OCI-LY7 (cell line): ENCODE data around the gene ALOX5AP. TPM values are rescaled to one million over a fixed set of nuclear protein-coding genes. Genes with fewer than 3 reads are reported as not detected.

Experiments
- BruUV-seq: library from RNA; stranded (reverse); fragments of 400-500 nt; replicated peaks from 2 replicates; lab custom pipeline; 2021; lab: Mats Ljungman, UMichigan
- CTCF ChIA-PET: fragments of 300-600 bp; sonication (Branson Sonifier 250); formaldehyde crosslinking; loops from one replicate; lab custom pipeline; 2022; ENCODE audit warnings: antibody characterized with exemption; ENCODE audit not compliant: unreplicated experiment; lab: Charles Lee
- POLR2A ChIA-PET: fragments of 300-600 bp; sonication (Branson Sonifier 250); formaldehyde crosslinking; loops from one replicate; lab custom pipeline; 2022; ENCODE audit warnings: antibody characterized with exemption; lab: Charles Lee
- DNase-seq: peaks from one replicate; pipeline ENCODE4 v3.0.0-alpha.2; 2015; ENCODE audit warnings: low spot score
- H2AFZ ChIP-seq: fragments of 200-600 bp; sonication (generic), shearing (Covaris generic); 2 replicates; pipeline ENCODE4 v1.6.1; 2014; ENCODE audit warnings: mild to moderate bottlenecking, antibody characterized with exemption, low read length, moderate library complexity
- H3K27ac ChIP-seq: fragments of 200-600 bp; sonication (generic); 2 replicates; pipeline ENCODE4 v1.5.1; 2014; ENCODE audit warnings: mixed run types, low read depth, mild to moderate bottlenecking, moderate library complexity, low read length, inconsistent platforms; ENCODE audit not compliant: poor library complexity, severe bottlenecking
- H3K36me3 ChIP-seq: fragments of 200-600 bp; sonication (generic); 2 replicates; pipeline ENCODE4 v1.6.1; 2014; ENCODE audit warnings: mild to moderate bottlenecking, antibody characterized with exemption, low read length, moderate library complexity, mixed read lengths; ENCODE audit not compliant: insufficient read depth
- H3K4me1 ChIP-seq: fragments of 200-600 bp; sonication (generic); 2 replicates; pipeline ENCODE4 v1.5.1; 2014; ENCODE audit warnings: mild to moderate bottlenecking, low read length; ENCODE audit not compliant: insufficient read depth, poor library complexity, severe bottlenecking
- H3K4me2 ChIP-seq: fragments of 200-600 bp; sonication (generic); 2 replicates; pipeline ENCODE4 v1.6.1; 2014; ENCODE audit warnings: mild to moderate bottlenecking, low read length
- H3K4me3 ChIP-seq: fragments of 200-600 bp; sonication (generic); 2 replicates; pipeline ENCODE4 v1.5.1; 2014; ENCODE audit warnings: mild to moderate bottlenecking, low read depth, low read length; ENCODE audit not compliant: poor library complexity, severe bottlenecking
- H3K79me2 ChIP-seq: fragments of 200-600 bp; sonication (generic); 2 replicates; pipeline ENCODE4 v1.6.1; 2016; ENCODE audit warnings: low read depth, mild to moderate bottlenecking, low read length, moderate library complexity, mixed read lengths; ENCODE audit not compliant: insufficient read depth
- H3K9me2 ChIP-seq: fragments of 200-600 bp; sonication (generic); 2 replicates; pipeline ENCODE4 v1.6.1; 2016; ENCODE audit warnings: mild to moderate bottlenecking, low read length, mixed read lengths; ENCODE audit not compliant: insufficient read depth
- H3K9me3 ChIP-seq: fragments of 200-600 bp; sonication (generic); 2 replicates; pipeline ENCODE4 v1.6.1; 2014; ENCODE audit warnings: mild to moderate bottlenecking, mixed run types, low read length, mixed read lengths
- H4K20me1 ChIP-seq: fragments of 200-600 bp; sonication (generic); 2 replicates; pipeline ENCODE4 v1.6.1; 2014; ENCODE audit warnings: mild to moderate bottlenecking, antibody characterized with exemption, low read length, moderate library complexity, mixed read lengths; ENCODE audit not compliant: insufficient read depth
- EZH2phosphoT487 ChIP-seq: fragments of 200-600 bp; sonication (generic); IDR thresholded peaks from 2 replicates; pipeline ENCODE4 v1.6.1; 2018; ENCODE audit warnings: low read depth, borderline replicate concordance, mild to moderate bottlenecking, mixed run types, antibody characterized with exemption, low read length, moderate library complexity, mixed read lengths
- intact Hi-C: fragments of 100-400 bp; cut with micrococcal nuclease; formaldehyde crosslinking; loops from one replicate; pipeline ENCODE4 v1.10.0; 2022; ENCODE audit not compliant: unreplicated experiment
- total RNA-seq, 2 experiments: library from RNA; depleted of rRNA in 1 of 2; stranded (reverse); fragments of >200 nt in 1 of 2; shearing (Covaris generic) in 1 of 2; gene quantifications; 2 replicates each; pipeline ENCODE4 v1.2.3, GENCODE V29; 2014 to 2022
- TF ChIP-seq, protein P1 (sequence below): fragments of 200-600 bp; sonication (generic); conservative IDR thresholded peaks from 2 replicates; pipeline ENCODE4 v1.5.1; 2014; ENCODE audit warnings: mild to moderate bottlenecking, antibody characterized with exemption, low read length, moderate library complexity, mixed read lengths

ALOX5AP gene
- total RNA-seq, 2 experiments from 2014 or later: 89.9 to 90.9 TPM

DNA sequence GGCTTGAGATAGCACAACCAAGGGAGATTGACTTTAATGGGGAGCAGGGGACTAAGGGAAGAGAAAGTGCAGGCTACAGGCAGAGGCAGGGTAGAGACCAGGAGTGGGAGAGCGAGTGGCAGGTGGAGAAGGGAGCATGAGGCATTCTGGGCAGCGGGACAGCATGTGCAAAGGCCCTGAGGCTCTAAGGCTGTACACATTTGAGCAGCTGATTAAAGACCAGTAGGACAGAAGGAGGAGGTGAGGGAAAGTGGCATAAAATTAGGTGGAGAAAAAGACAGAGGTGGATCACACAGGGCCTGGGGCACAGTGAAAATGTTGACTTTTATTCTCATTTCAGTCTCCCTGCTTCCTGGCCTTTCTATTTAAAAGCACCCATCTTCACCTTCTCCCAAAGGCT, 74.4 kb downstream of the ALOX5AP start:
- BruUV-seq: no TSS peak
- Histone ChIP-seq H3K4me1 (no peaks in the 10 kb centered on the region), H3K36me3 (no peaks in the 10 kb centered on the region), H3K27ac (no peak overlapping the region), H3K9me2 (no peaks in the 10 kb centered on the region), H3K4me2 (no peak overlapping the region), H3K9me3 (no peaks in the 10 kb centered on the region), H3K79me2 (no peaks in the 10 kb centered on the region), H2AFZ (no peak overlapping the region), H4K20me1 (no peaks in the 10 kb centered on the region), H3K4me3 (no peak overlapping the region)
- intact Hi-C loops: loop anchor here (5.0 to 10.0 kb wide), 3 partner anchors 233 to 455 kb away; partner anchors contain the start of gene HMGB1
- TF ChIP-seq EZH2phosphoT487: no peak
- TF ChIP-seq, protein P1, sequence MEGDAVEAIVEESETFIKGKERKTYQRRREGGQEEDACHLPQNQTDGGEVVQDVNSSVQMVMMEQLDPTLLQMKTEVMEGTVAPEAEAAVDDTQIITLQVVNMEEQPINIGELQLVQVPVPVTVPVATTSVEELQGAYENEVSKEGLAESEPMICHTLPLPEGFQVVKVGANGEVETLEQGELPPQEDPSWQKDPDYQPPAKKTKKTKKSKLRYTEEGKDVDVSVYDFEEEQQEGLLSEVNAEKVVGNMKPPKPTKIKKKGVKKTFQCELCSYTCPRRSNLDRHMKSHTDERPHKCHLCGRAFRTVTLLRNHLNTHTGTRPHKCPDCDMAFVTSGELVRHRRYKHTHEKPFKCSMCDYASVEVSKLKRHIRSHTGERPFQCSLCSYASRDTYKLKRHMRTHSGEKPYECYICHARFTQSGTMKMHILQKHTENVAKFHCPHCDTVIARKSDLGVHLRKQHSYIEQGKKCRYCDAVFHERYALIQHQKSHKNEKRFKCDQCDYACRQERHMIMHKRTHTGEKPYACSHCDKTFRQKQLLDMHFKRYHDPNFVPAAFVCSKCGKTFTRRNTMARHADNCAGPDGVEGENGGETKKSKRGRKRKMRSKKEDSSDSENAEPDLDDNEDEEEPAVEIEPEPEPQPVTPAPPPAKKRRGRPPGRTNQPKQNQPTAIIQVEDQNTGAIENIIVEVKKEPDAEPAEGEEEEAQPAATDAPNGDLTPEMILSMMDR: no peak
- CTCF ChIA-PET: no interaction called here
- POLR2A ChIA-PET: no interaction called here
- no peak for DNase-seq

DNA sequence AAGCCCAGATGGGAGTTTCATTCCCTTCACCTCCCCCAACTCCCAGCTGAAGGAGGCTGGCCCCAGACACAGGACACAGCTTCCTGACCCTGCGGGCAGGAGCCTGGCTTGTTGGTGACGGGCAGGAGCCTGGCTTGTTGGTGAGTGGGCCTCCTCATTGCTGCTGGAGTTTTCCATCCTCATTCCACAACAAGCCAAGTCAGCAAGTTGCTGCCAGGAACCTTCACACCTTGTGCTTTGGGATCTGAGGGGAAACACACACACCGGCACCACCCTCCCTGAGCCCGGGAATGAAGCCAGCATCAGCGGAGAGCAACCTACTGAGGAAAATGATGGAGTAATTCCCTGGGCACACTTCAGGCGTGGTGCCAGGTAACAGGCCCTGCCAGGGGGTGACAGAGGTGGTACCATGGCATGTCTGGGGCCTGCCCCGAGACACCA, 74.9 kb downstream of the ALOX5AP start:
- no peak overlapping the region for H3K27ac ChIP-seq

GRCh38 chr13:30810801-30811200, 75.5 kb downstream of the ALOX5AP start:
- no peaks in the 10 kb centered on the region for H3K9me2 ChIP-seq
- BruUV-seq: no TSS peak
- no peaks in the 10 kb centered on the region for H3K79me2 ChIP-seq
- H3K4me1 ChIP-seq: no peaks in the 10 kb centered on the region
- intact Hi-C loops: no loop called here
- H2AFZ ChIP-seq: no peak overlapping the region
- no peak overlapping the region for H3K27ac ChIP-seq
- no peaks in the 10 kb centered on the region for H3K9me3 ChIP-seq
- H3K36me3 ChIP-seq: no peaks in the 10 kb centered on the region
- no peak for DNase-seq
- no peak overlapping the region for H3K4me3 ChIP-seq
- H4K20me1 ChIP-seq: no peaks in the 10 kb centered on the region
- no peak overlapping the region for H3K4me2 ChIP-seq
- no peak for TF ChIP-seq EZH2phosphoT487
- TF ChIP-seq, protein P1: no peak
- POLR2A ChIA-PET: no interaction called here
- CTCF ChIA-PET: no interaction called here

More for the DNA sequence above, 74.9 kb downstream of the ALOX5AP start:
- Histone ChIP-seq H4K20me1 (no peaks in the 10 kb centered on the region), H3K36me3 (no peaks in the 10 kb centered on the region), H3K9me3 (no peaks in the 10 kb centered on the region), H3K4me3 (no peak overlapping the region), H3K4me2 (no peak overlapping the region), H3K9me2 (no peaks in the 10 kb centered on the region), H2AFZ (no peak overlapping the region), H3K79me2 (no peaks in the 10 kb centered on the region), H3K4me1 (no peaks in the 10 kb centered on the region)
- TF ChIP-seq, protein P1: no peak
- BruUV-seq: no TSS peak
- DNase-seq: no peak
- ChIA-PET CTCF (no interaction called here), POLR2A (no interaction called here)
- intact Hi-C loops: no loop called here

Other genes with a start within 250 kb of the ALOX5AP start
- gene USPL1, start 117.6 kb upstream of the ALOX5AP start, total RNA-seq (2014; rRNA removed; shearing (Covaris generic)): 19.2 and 21.1 TPM in 2 replicates
- 21.9 and 23.2 TPM in 2 replicates for gene USPL1, start 117.6 kb upstream of the ALOX5AP start, total RNA-seq (2022)
- gene MEDAG, start 170.7 kb downstream of the ALOX5AP start, total RNA-seq (2014; rRNA removed; shearing (Covaris generic)): 0.19 TPM in 1 of 2 replicates, not detected in the other
- not detected in 2 replicates for gene MEDAG, start 170.7 kb downstream of the ALOX5AP start, total RNA-seq (2022)
- gene TEX26, start 197.1 kb downstream of the ALOX5AP start, total RNA-seq (2014; rRNA removed; shearing (Covaris generic)): not detected in 2 replicates
- not detected in 2 replicates for gene TEX26, start 197.1 kb downstream of the ALOX5AP start, total RNA-seq (2022)